NCI-H345 (cell line): ENCODE measurements around the gene ITIH6.
"Not testable (repeated sequence)": the region's sequence is repeated elsewhere in the genome, so short reads cannot be mapped to it uniquely, and the experiment has no call there.

Experiments used
- DNase-seq: peaks from one replicate; lab custom pipeline; 2025; lab: John Stamatoyannopoulos, UW

Gene ITIH6

DNA sequence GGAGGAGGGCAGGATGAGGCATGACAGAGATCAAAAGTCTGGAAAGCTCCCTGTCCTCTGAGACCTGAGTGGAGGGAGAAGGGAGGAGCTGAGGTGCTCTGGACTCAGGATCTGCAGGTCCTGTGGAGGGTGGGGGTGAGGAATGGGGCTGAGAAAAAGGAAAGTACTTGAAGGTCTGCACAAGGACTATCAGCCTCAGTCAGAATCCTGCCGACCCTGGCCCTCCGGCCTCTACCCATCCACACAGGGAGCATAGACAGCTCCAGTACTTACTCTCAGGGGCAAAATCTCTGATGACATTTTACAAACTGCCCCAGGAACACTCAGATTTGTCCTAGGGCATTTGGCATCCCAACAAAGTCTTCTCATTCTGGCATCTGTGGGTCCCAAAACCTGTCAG is 991 bp upstream of the ITIH6 start:
- no peak for DNase-seq

DNA sequence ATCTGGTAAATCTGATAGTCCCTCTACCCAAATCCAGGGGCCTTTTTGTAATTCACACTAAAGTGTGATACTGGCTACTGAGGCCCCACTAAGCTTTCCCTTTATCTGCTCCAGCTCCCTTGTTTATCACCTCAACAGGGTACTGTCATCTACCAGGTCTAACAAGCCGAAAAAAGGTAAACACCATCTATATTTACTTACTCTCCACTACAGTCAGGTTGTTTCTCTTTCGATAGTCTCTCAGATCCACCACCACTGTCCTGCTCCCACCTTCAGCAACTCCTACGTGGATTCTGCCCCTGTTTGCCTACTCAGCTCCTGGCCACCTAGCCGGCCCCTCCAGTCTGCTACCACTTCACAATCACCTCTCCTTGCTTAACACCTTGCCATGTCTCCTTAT is 3.3 kb downstream of the ITIH6 start:
- DNase-seq: no peak

DNA sequence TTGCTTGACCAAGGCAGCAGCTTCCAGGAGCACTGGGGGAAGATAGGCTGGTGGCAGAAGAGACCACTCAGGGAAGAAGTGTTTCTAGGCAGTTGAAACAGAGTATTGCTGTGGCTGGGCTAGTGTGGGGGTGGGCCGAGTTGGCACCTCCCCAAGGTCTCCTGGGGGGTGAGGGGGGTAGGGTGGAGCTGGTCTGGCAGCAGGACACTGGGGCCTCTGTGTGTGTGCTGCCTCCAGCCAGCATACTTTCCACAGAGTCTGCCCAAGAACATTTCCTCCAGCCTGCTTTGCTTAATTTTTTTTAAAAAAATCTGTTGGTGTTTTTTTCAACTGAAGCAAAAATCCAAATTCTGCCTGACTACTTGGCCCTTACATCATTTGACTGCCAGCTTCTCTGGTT is 4.0 kb downstream of the ITIH6 start:
- DNase-seq: no peak

DNA sequence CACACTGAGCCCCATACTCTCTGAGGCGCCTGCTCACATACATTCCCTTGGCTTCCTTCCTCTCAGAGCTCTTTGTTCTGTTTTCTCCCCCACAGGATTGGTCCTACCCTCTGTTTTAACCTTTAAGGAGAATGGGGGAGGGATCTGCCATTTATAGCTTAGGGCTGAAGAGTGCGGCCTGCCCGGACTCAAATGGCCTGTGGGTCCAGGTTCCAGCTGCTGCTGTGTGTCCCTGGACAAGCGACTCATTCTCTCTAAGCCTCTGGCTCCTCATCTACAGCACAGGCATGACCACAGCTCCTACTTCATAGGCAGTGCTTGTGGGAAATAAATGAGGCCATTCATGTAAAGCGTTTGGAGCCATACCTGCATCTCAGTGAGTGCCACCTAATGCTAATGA is 8.7 kb downstream of the ITIH6 start:
- not testable (repeated sequence) for DNase-seq

DNA sequence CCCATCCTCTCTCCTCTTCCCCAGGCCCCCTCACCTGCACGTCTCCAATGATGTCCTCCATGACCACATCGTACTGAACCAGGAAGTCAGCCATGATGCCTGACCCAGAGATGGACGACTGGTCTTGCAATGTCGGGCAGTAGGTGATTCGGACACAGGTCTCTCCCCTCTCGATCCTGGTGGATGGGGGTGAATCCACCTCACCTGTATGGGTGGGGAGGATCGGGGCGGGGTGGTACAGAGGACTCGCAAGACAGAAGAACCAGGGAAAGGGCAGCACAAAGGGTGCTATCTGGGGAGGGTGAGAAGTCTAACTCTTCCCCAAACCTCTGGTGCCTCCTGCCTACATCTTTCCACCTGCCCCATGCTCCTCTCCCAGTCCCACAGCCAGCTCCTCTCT is 9.6 kb downstream of the ITIH6 start:
- no peak for DNase-seq

DNA sequence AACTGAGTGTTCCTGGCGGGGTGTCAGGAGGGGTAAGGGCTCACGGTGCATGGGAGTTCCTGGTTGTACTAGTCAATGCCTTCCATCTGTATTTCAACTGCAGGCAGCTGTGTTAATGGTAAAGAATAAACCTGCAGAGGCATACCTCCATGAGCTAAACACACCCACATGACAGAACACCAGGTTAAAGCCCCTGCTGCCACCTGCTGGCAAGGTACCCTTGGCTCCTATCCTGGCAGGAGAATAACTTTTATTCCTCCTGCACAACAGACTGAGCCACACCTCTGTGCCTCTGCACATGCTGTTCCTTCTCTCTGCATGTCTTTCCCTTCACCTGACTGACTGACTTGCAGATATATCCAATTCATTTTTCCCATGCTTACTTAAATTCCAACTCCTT is 11.1 kb downstream of the ITIH6 start:
- DNase-seq: peak; percentile 8

DNA sequence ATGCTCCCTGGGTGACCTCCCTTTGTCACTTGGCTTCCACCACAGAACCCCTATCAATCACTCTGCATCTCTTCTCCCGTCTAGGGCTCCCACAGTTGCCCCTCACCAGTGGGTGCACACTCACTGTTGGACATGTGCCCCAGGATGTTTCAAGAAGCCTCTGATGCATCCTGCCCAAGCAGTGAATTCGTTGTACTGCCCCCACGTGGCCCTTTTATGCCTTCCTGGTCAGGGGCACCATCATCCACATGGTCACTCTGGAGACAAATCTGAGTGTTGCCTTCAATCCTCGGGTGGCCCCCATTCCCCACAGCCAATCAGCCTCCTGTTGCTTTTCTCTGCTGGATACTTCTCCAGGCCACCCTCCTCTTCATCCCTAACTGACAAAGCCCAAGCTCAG is 12.2 kb downstream of the ITIH6 start:
- no peak for DNase-seq

DNA sequence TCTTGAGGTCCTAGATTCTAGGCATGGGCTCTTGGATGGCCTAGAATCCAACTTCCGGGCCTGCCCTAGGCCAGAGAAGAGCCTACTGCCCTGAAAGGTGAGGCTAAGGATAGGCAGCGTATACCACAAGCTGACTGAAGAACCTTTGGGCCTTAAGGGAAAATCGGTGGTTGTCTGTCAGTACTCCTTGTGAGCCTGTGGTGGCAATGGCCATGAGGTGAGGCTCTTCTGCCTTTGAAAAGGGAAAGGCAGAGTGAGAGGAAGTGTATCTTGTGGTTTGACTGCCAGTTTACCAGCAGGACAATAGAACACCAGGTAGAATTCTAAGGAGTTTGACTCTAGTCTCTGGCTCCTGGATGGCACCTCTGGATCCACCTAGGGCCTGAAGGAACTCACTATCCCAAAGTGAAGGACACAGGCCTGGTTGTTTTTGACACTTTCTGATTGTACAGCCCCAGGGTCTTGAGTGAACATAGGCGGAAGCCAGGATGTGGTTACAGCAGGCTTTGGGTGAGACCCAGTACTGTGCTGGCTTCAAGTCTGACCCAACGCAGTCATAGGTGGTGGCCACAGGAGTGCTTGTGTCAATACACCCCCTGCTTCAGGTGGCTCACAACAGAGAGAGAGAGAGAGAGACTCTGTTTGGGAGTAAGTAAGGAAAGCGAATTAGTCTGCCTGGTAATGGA is 20.9 kb downstream of the ITIH6 start:
- DNase-seq: no peak

DNA sequence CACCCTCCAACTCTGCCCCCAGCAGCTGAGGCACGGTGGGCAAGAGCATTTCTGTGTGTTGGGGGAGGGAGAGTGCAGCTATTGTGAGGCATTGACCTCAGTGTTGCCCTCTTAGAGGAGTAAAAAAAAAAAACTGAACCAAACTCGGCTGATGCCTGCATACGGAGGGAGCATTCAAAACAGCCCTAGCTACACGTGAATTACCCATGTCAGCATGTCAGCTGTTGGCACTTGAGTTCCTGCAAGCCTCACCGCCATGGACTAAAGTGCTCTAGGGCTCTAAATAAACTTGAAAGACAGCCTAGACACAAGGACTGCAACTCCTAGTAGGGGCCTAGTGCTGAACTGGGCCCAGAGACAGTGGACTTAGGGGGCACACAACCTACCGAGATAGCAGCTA is 22.0 kb downstream of the ITIH6 start:
- no peak for DNase-seq

DNA sequence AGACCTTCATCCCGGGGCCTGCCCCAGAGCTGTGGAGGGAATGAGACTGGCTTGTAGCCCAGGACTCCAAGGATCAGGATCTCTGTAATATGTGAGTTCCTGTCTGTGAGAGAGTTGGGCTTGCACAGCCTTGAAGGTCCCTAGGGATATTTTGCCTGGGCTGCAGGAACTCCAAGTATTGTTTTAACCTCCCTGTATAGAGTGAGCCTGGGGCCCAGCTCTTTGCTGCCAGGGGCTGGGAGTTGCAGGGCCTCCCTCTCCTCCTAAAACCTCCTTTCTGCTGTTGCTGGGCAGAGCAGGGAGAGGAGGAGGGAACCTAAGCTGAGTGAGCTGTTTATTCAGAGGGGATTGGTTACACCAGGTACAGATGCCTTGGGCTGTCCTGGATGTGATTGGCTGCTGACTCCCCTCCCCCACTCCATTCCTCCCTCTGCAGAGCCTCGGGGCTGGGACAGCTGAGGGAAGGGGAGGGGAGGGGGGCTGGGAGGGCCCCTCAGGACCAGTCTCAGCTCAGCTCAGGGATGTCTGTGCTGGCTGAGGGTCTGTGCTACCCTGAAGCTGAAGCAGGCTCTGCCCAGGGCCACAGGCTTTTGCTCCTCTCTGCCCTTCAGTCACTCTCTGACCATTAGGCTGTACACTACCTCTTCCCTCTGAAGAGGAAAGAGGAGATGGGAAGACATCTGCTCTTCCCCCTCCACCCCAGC is 23.5 kb downstream of the ITIH6 start:
- DNase-seq: not testable (repeated sequence)

DNA sequence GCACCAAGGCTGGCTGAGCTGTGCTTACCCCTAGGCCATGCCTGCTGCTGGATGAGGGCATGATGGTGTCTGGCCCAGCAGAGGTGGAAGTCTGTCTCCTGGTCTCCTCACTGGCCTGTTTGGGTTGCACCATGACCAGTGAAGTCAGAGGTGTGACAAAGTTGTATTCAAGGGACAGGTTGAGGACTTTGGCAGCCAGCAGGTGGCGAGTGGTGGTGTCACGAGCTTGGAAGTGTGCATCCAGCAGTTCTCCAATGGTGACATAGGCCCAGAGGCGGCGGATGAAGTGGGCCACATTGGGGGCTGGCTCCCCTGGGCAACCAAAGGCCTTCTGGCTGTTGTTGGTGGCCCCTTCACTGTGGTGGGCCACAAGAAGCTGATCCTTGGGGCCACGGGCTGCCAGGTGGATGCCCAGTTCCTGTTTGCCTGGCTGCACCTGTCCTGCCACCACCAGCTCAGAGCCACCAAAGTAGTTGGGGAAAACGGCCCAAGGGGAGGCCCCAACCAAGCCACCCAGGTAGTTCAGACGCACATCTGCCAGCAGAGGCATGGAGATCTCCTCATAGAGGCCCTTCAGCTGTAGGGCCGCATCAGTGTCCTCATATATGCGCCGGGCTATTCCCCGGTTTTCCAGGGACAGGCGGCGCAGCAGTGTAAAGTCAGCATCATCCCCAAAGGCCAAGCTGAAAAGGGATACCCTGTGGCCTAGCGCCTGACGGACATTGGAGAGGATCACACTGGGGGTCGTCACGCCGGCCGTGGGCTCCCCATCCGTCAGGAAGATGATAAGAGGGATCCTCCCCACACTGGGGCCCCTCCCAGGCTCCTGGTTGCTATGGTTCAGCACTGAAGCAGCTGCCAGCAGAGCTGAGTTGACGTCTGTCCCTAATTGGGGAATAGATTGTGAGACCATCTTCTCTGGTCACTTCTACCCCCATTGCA is 39.7 kb downstream of the ITIH6 start:
- no peak for DNase-seq

DNA sequence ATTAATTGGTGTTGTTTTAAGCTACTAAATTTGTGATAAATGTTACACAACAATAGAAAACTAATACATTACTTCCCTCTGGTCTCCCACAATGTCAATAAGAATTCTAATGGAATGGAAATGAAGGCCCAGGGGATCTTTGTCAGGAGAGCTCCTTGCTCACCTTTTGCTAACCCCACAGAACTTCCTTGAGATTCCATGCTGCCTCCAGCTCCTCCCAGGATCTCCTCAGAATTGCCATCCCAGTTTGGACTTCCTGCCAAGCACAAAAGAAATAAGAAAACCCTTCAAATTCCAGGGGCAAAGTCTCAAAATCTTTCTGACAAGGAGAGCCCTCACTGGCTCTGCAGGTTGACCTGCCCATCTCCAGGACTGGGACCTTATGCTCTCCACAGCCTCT is 43.2 kb downstream of the ITIH6 start:
- DNase-seq: no peak

DNA sequence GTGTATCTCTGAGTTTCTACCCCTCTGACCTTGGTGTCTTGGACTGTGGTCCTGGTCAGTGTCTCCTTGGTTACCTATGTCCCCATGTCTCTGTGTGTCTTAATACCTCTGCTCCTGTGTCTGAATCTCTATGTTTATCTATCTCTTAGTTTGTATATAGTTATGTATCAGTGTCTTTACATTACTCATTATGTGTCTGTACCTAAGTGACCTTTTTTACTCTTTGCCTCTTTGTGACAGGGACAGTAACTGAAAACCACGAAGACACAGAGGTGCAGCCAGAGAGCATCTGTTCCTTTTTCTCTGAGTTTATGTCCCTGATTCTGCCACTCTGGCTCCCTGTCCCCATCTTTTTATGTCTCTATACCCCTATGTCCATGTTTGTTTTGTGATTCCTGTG is 49.4 kb downstream of the ITIH6 start:
- DNase-seq: no peak

DNA sequence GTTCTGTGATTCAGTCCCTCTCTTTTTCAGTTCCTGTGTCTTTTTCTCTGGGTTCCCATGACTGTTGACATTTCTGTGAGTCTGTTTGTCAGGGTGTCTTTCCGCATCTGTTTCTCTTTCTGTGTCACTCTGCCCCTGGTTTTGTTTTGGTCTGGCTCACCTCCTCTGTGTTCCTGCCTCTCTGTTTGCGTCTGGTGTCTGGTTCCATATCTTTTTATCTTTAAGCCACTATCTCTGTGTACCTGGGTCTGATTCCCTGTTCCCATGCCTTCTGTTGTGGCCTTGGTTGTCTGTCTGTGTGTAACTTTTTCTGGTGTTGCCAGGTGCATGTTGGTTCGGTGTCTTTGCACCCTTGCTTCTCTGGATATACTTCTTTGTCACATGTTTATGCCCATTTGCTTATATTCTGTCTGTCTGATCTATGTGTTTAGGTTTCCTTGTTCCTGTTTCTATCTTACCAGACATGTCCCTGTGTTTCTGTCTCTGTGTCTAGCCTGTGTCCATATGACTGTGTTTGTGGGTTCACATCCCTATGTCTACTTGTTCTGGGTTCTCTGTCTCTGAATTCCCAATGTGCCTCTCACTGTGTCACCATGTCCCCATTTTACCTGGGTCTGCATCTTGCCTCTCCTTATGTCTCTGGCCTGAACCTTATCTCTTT is 50.2 kb downstream of the ITIH6 start:
- DNase-seq: no peak

DNA sequence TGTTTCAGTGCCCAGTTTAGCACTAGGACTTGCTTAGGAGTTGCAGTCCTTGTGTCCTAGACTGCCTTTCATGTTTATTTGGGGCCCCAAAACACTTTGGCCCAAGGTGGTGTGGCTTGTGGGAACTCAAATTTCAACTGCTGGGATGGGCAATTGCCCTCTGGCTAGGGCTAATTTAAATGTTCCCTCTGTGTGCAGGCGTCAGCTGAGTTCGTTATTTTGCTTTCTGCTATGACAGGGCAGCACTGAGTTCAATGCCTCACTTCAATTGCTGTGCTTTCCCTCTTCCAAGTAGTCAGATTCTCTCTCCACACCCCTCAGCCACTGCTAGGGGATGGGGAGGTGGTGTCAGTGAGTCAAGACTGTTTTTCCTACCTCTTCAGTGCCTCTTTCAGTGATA is 51.1 kb downstream of the ITIH6 start:
- DNase-seq: no peak

DNA sequence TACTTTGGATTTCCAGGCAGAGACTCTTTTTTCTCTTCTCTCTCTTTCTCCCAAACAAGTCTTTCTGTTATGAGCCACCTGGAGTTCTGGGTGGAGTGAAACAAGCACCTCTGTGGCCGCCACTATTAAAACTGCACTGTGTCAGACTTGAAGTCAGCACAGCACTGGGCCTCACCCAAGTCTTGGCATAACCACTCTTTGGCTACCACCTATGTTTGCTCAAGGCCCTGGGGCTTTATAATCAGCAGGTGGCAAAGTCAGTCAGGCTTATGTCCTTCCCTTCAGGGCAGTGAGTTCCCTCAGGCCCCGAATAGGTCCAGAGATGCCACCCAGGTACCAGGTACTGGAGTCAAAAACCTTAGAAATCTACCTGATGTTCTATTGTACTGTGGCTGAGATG is 52.4 kb downstream of the ITIH6 start:
- DNase-seq: no peak

DNA sequence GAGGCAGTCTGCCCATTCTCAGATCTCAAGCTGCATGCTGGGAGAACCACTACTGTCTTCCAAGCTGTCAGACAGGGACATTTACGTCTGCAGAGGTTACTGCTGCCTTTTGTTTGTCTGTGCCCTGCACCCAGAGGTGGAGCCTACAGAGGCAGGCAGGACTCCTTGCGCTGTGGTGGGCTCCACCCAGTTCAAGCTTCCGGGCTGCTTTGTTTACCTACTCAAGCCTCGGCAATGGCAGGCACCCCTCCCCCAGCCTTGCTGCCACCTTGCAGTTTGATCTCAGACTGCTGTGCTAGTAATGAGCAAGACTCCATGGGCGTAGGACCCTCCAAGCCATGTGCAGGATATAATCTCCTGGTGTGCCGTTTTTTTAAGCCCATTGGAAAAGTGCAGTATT is 59.5 kb downstream of the ITIH6 start:
- DNase-seq: not testable (repeated sequence)

DNA sequence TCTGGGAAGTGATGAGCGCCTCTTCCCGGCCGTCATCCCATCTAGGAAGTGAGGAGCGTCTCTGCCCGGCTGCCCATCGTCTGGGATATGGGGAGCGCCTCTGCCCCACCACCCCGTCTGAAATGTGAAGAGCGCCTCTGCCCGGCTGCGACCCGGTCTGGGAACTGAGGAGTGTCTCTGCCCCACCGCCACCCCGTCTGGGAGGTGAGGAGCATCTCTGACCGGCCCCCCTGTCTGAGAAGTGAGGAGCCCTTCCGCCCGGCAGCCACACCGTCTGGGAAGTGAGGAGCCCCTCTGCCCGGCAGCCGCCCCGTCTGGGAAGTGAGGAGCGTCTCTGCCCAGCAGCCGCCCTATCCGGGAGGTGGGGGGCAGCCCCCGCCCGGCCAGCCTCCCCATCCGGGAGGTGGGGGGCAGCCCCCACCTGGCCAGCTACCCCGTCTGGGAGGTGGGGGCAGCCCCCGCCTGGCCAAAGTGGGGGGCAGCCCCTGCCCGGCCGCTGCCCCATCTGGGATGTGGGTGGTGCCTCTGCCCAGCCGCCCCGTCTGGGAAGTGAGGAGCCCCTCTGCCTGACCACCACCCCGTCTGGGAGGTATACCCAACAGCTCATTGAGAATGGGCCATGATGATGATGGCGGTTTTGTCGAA is 61.6 kb downstream of the ITIH6 start:
- DNase-seq: not testable (repeated sequence)

DNA sequence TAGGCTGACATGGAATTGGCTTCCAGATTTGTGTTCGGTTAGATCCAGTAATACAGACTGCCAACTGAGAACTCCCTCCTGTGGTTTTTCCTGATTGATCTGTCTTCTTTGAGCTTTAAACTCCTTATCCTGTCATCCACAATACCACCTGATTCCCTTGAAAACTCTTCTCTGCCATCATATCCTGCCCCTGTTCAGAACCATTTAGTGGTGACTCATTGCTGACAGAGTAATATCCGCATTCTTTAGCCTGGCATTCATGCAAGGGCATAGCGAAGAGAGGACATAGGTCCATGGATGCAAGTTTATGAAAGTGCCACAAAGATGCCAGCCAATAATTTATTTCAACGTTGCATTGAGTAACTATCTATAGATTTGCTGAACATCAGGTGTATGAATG is 76.6 kb downstream of the ITIH6 start:
- DNase-seq: no peak

DNA sequence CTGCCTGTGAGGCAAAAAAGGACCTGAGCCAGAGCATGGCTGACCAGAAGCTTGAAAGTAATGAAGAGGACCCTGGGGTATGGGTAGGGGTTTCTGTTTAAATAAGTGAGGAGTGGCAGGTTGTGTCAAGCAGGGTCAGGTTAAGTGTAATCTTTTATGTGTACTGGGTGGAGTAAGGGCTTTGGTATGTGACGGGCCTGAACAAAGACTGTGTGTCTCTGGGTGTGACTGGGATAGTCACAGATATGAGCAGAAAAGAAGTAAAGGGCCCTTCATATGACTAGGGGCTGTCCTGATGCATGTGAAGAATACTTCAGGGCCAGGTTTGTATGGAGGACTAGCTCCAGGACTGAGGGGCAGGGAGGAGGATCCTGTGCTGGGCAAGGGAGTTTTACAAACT is 82.4 kb downstream of the ITIH6 start:
- no peak for DNase-seq

DNA sequence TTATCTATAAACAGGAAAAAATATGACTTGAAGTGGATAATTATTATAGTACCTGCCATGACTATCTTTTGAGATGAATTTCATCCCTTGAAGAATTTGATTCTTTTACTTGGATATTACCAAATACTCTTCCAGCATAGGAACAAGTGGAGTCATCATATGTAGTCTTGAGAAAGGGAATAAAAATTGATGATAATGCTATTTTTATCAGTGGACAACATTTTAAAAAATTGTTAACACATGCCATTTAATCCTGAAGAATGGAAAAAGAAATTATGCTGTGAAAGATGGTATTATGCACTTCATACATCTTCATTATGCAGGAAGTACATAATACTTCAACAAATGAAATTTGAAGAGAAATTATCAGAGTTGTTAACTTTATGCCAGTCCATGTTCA is 83.6 kb downstream of the ITIH6 start:
- DNase-seq: no peak

DNA sequence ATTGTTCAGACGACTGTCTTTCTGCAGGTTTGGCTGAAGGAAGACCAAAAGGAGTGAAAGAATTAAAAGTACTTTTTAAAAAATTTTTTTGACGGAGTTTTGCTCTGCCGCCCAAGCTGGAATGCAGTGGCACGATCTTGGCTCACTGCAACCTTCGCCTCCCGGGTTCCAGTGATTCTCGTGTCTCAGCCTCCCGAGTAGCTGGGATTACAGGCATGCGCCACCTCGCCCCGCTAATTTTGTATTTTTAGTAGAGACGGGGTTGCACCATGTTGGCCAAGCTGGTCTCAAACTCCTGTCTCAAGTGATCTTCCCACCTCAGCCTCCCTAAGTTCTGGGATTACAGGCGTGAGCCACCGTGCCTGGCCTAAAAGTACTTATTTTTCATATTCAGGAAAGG is 86.3 kb downstream of the ITIH6 start:
- DNase-seq: no peak
